MCF 10A (cell line): ENCODE results near the gene RPTOR. TPM values are rescaled to one million over a fixed set of nuclear protein-coding genes. Genes with fewer than 3 reads are reported as not detected.
"Not testable (repeated sequence)": the region's sequence is repeated elsewhere in the genome, so short reads cannot be mapped to it uniquely, and the experiment has no call there.

Experiments
- BruUV-seq: library from RNA; stranded (reverse); fragments of 400-500 nt; replicated peaks from 2 replicates; lab custom pipeline; 2021; lab: Mats Ljungman, UMichigan
- CTCF ChIA-PET: fragments of 300-600 bp; sonication (Branson Sonifier 250); formaldehyde crosslinking; extraction: SDS; loops from one replicate; lab custom pipeline; 2021; ENCODE audit warnings: antibody characterized with exemption, inconsistent platforms; lab: Yijun Ruan, JAX
- POLR2A ChIA-PET: fragments of 300-600, 350-650 bp; sonication (Branson Sonifier 250); formaldehyde crosslinking; extraction: SDS; loops from one replicate; lab custom pipeline; 2020; ENCODE audit warnings: antibody characterized with exemption, inconsistent platforms; lab: Yijun Ruan, JAX
- DNase-seq: peaks from one replicate; pipeline ENCODE4 v3.0.0-alpha.2; 2018; ENCODE audit not compliant: unreplicated experiment
- H3K27ac Mint-ChIP-seq: one replicate; pipeline ENCODE4 v1.8.0; 2022; ENCODE audit warnings: mild to moderate bottlenecking, low read depth, mixed read lengths; ENCODE audit not compliant: unreplicated experiment
- H3K27me3 Mint-ChIP-seq: one replicate; pipeline ENCODE4 v1.8.0; 2022; ENCODE audit warnings: mixed read lengths; ENCODE audit not compliant: insufficient read depth, unreplicated experiment
- H3K36me3 Mint-ChIP-seq: one replicate; pipeline ENCODE4 v1.8.0; 2022; ENCODE audit warnings: mild to moderate bottlenecking, moderate library complexity, mixed read lengths; ENCODE audit not compliant: insufficient read depth, unreplicated experiment
- H3K4me1 Mint-ChIP-seq: one replicate; pipeline ENCODE4 v1.8.0; 2022; ENCODE audit warnings: mixed read lengths; ENCODE audit not compliant: insufficient read depth, unreplicated experiment
- H3K4me3 Mint-ChIP-seq: one replicate; pipeline ENCODE4 v1.8.0; 2022; ENCODE audit warnings: mild to moderate bottlenecking, moderate library complexity, mixed read lengths; ENCODE audit not compliant: unreplicated experiment
- H3K9me3 Mint-ChIP-seq: one replicate; pipeline ENCODE4 v1.8.0; 2022; ENCODE audit warnings: mixed read lengths; ENCODE audit not compliant: unreplicated experiment
- CTCF ChIP-seq: fragments of 200-600 bp; IDR thresholded peaks from one replicate; pipeline ENCODE4 v1.8.0; 2022; ENCODE audit warnings: antibody characterized with exemption, mild to moderate bottlenecking; ENCODE audit not compliant: unreplicated experiment
- intact Hi-C: fragments of 100-400 bp; cut with micrococcal nuclease; formaldehyde crosslinking; loops from 2 replicates; pipeline ENCODE4 v1.14.1; 2022
- total RNA-seq: library from RNA; stranded (reverse); gene quantifications from 2 replicates; pipeline ENCODE4 v1.2.3, GENCODE V29; 2022

RPTOR gene
- total RNA-seq, 1 experiment from 2014 or later: 41.3 TPM

DNA sequence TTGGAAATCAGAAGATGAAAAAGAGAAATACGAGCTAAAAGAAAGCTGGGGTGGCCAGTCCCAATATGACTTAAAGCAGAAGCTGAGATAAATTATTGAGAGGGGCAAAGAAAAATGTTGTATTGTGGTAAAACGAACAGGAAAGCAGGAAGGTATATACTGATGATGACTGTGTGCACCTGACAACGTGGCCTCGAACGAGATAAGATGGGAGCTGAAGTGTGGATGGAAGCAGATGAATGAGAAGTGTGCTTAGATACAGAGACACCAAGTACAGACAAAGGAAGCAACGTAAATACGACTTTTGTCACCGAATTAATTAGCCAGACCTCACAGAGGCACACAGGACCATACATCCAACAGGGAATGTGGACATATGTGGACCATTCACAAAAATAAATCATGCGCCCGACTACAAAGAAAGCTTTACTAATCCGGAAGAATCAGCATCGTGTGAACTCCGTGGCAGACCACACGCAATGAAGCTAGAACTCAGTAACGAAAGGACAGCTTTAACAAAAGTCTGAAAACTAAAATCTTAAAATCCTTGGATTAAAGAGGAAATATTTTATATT lies 218.7 kb downstream of the RPTOR start:
- Mint-ChIP-seq H3K4me1 (peaks cover 24% of the 10 kb centered on the region), H3K27ac (no peak overlapping the region), H3K4me3 (no peak overlapping the region), H3K36me3 (peaks cover 15% of the 10 kb centered on the region), H3K9me3 (no peaks in the 10 kb centered on the region), H3K27me3 (no peaks in the 10 kb centered on the region)
- DNase-seq: no peak
- ChIA-PET POLR2A (interaction anchor here (0.6 to 0.9 kb wide), 3 partner anchors 7 to 142 kb away, joined by 3 to 4 read pairs (median 4); no protein-coding TSS in a partner anchor), CTCF (interaction anchor here (0.6 to 1.1 kb wide), 3 partner anchors 29 to 103 kb away, joined by 3 to 5 read pairs (median 4); no protein-coding TSS in a partner anchor)
- TF ChIP-seq CTCF: no peak
- no TSS peak for BruUV-seq
- intact Hi-C loops: loop anchor here (5.0 to 10.0 kb wide), 2 partner anchors 94 to 159 kb away; no protein-coding TSS in a partner anchor

DNA sequence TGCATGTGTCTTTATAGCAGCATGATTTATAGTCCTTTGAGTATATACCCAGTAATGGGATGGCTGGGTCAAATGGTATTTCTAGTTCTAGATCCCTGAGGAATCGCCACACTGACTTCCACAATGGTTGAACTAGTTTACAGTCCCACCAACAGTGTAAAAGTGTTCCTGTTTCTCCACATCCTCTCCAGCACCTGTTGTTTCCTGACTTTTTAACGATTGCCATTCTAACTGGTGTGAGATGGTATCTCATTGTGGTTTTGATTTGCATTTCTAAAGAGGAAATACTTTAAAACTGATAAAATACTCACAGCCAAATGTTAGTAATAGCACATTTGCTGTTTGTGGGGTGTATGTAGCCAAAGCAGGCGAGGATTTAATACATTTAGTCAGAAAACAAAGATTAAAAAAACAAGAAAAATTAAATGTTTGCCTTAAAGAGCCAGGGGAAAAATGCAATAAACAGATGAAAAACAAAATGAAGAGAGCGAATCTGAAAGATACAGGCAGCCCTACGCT lies 220.0 kb downstream of the RPTOR start:
- CTCF ChIA-PET, BruUV-seq, H3K4me3 Mint-ChIP-seq, DNase-seq, H3K27ac Mint-ChIP-seq, H3K9me3 Mint-ChIP-seq, H3K27me3 Mint-ChIP-seq, POLR2A ChIA-PET: not testable (repeated sequence)
- Mint-ChIP-seq H3K36me3 (peaks cover 15% of the 10 kb centered on the region), H3K4me1 (peaks cover 24% of the 10 kb centered on the region)
- intact Hi-C loops: loop anchor here (5.0 to 10.0 kb wide), 2 partner anchors 93 to 160 kb away; no protein-coding TSS in a partner anchor

GRCh38 chr17:80765241-80765961 lies 220.8 kb downstream of the RPTOR start:
- BruUV-seq: no TSS peak
- CTCF ChIA-PET: no interaction called here
- intact Hi-C loops: loop anchor here (10.0 kb wide), 1 partner anchor 161 kb away; no protein-coding TSS in a partner anchor

DNA sequence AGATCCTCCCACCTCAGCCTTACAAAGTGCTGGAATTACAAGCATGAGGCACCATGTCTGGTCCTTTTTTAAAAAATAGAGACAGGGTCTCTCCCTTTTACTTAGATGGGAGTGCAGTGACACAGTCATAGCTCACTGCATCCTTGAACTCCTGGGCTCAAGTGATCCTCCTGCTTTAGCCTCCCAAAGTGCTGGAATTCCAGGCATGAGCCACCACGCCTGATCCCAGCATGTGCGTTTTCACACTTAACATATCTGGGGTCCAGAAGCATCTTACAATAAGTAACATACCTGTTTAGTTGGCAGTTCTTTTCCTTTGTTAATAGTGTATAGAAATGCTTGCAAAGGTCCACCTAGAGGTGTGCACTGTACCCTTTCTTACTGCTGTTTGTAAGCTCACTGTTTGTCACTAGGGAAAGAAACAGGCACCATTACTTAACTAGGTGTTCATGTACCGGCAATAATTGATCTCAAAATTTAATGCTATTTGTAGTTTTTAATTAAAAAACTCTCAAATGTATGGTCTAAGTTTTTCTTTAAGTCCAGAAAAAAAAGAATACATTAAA lies 221.7 kb downstream of the RPTOR start:
- POLR2A ChIA-PET: no interaction called here

More at GRCh38 chr17:80765241-80765961, 220.8 kb downstream of the RPTOR start:
- no peak overlapping the region for H3K4me3 Mint-ChIP-seq
- H3K9me3 Mint-ChIP-seq: no peaks in the 10 kb centered on the region
- POLR2A ChIA-PET: no interaction called here
- TF ChIP-seq CTCF: no peak
- no peak for DNase-seq
- H3K36me3 Mint-ChIP-seq: peaks cover 15% of the 10 kb centered on the region
- no peak overlapping the region for H3K27ac Mint-ChIP-seq
- H3K4me1 Mint-ChIP-seq: peaks cover 24% of the 10 kb centered on the region
- no peaks in the 10 kb centered on the region for H3K27me3 Mint-ChIP-seq

More for the DNA sequence above, 221.7 kb downstream of the RPTOR start:
- CTCF ChIA-PET: no interaction called here
- Mint-ChIP-seq H3K27ac (no peak overlapping the region), H3K4me3 (no peak overlapping the region), H3K4me1 (peaks cover 20% of the 10 kb centered on the region), H3K9me3 (no peaks in the 10 kb centered on the region), H3K36me3 (peaks cover 11% of the 10 kb centered on the region), H3K27me3 (no peaks in the 10 kb centered on the region)
- no peak for TF ChIP-seq CTCF
- BruUV-seq: no TSS peak
- no peak for DNase-seq
- intact Hi-C loops: loop anchor here (10.0 kb wide), 1 partner anchor 162 kb away; no protein-coding TSS in a partner anchor
